Neutrophil (primary cell): ENCODE data around the gene EOGT.

ENCODE experiments used
- H3K27ac ChIP-seq: fragments of 200-600 bp; sonication (generic); 2 replicates; pipeline ENCODE4 v1.5.1; 2016; ENCODE audit warnings: mild to moderate bottlenecking, moderate library complexity
- H3K27me3 ChIP-seq: fragments of 200-600 bp; sonication (generic); 2 replicates; pipeline ENCODE4 v1.6.0; 2016; ENCODE audit warnings: mild to moderate bottlenecking
- H3K36me3 ChIP-seq: fragments of 200-600 bp; sonication (generic); 2 replicates; pipeline ENCODE4 v1.5.1; 2017
- H3K4me1 ChIP-seq, 2 experiments: fragments of 200-600 bp in 1 of 2; sonication (generic) in 1 of 2; 1 replicate in 1 of 2; 2 replicates in 1 of 2; pipeline versions ENCODE4 v1.5.1 to v1.6.1; 2013 to 2016; ENCODE audit warnings: low read depth in 1 of 2, low read length in 1 of 2, mild to moderate bottlenecking in 1 of 2, moderate library complexity in 1 of 2; ENCODE audit not compliant: control insufficient read depth in 1 of 2, insufficient read depth in 1 of 2
- H3K4me3 ChIP-seq, 2 experiments: fragments of 200-600 bp in 1 of 2; sonication (generic) in 1 of 2; 1 replicate in 1 of 2; 2 replicates in 1 of 2; pipeline ENCODE4 v1.5.1; 2013 to 2016; ENCODE audit warnings: low read depth in 1 of 2, low read length in 1 of 2, mild to moderate bottlenecking in 1 of 2, moderate library complexity in 1 of 2
- H3K9me3 ChIP-seq: fragments of 200-600 bp; sonication (generic); 2 replicates; pipeline ENCODE4 v1.5.1; 2016
- CTCF ChIP-seq: fragments of 200-600 bp; sonication (generic); IDR thresholded peaks from 2 replicates; pipeline ENCODE4 v1.5.1; 2016; ENCODE audit warnings: antibody characterized with exemption

Gene EOGT

GRCh38 chr3:69051756-69052471 is 38.4 kb upstream of the EOGT start, which contains the start of gene TMF1:
Gene TMF1, minus strand, starts transcription at chr3:69052333. Its CDS starts 247 bp downstream, at chr3:69052086.
- Histone ChIP-seq H3K27me3 (no peaks in the 10 kb centered on the region), H3K36me3 (peaks cover 57% of the 10 kb centered on the region), H3K4me3 (peak within 1 kb of the TSS; percentile 85 to 93), H3K4me1 (peaks cover 21 to 30% of the 10 kb centered on the region in 2 experiments), H3K9me3 (peaks cover 5% of the 10 kb centered on the region), H3K27ac (peak within 1 kb of the TSS; percentile 96)
- peak; percentile 4 for TF ChIP-seq CTCF

GRCh38 chr3:69048990-69049389 is 35.5 kb upstream of the EOGT start:
- H3K36me3 ChIP-seq: peaks cover 56% of the 10 kb centered on the region
- peaks cover 6% of the 10 kb centered on the region for H3K9me3 ChIP-seq
- no peak overlapping the region for H3K27ac ChIP-seq
- H3K27me3 ChIP-seq: no peaks in the 10 kb centered on the region
- no peak for TF ChIP-seq CTCF
- H3K4me3 ChIP-seq: no peak overlapping the region
- peaks cover 21 to 31% of the 10 kb centered on the region in 2 experiments for H3K4me1 ChIP-seq

- no peak for TF ChIP-seq CTCF
- H3K27ac ChIP-seq: no peak overlapping the region
- H3K4me3 ChIP-seq: no peak overlapping the region
- H3K27me3 ChIP-seq: no peaks in the 10 kb centered on the region
- H3K4me1 ChIP-seq: peaks cover 0 to 5% of the 10 kb centered on the region in 2 experiments
- peaks cover 6% of the 10 kb centered on the region for H3K9me3 ChIP-seq
- peaks cover 86% of the 10 kb centered on the region for H3K36me3 ChIP-seq
These were observed 31.1 kb upstream of the EOGT start for GRCh38 chr3:69044608-69045007.

GRCh38 chr3:69033470-69033869 is 20.0 kb upstream of the EOGT start:
- no peaks in the 10 kb centered on the region for H3K27me3 ChIP-seq
- H3K4me1 ChIP-seq: no peaks in the 10 kb centered on the region
- no peaks in the 10 kb centered on the region for H3K9me3 ChIP-seq
- H3K27ac ChIP-seq: no peak overlapping the region
- peaks cover 98% of the 10 kb centered on the region for H3K36me3 ChIP-seq
- TF ChIP-seq CTCF: no peak
- H3K4me3 ChIP-seq: no peak overlapping the region

GRCh38 chr3:69032737-69033136 is 19.3 kb upstream of the EOGT start:
- no peaks in the 10 kb centered on the region for H3K4me1 ChIP-seq
- H3K4me3 ChIP-seq: no peak overlapping the region
- H3K27ac ChIP-seq: no peak overlapping the region
- no peak for TF ChIP-seq CTCF
- H3K9me3 ChIP-seq: no peaks in the 10 kb centered on the region
- H3K27me3 ChIP-seq: no peaks in the 10 kb centered on the region
- H3K36me3 ChIP-seq: peaks cover 98% of the 10 kb centered on the region
